MM.1S (cell line): ENCODE results near the gene POGLUT2.

ENCODE experiments used
- DNase-seq: peaks from one replicate; pipeline ENCODE4 v3.0.0-alpha.2; 2015
- H2AFZ ChIP-seq: fragments of 300-600 bp; sonication (generic); 2 replicates; pipeline ENCODE4 v1.6.0; 2016; ENCODE audit warnings: antibody characterized with exemption, low read length
- H3F3A ChIP-seq: fragments of 300-600 bp; sonication (generic); 2 replicates; pipeline ENCODE4 v1.6.1; 2016; ENCODE audit warnings: mild to moderate bottlenecking, antibody characterized with exemption, low read length, moderate library complexity, mixed read lengths; ENCODE audit not compliant: insufficient read depth
- H3K27ac ChIP-seq: fragments of 300-600 bp; sonication (generic); 2 replicates; pipeline ENCODE4 v1.5.1; 2016; ENCODE audit warnings: mild to moderate bottlenecking, low read length
- H3K27me3 ChIP-seq: fragments of 300-600 bp; sonication (generic); replicated peaks from 2 replicates; pipeline ENCODE4 v1.6.0; 2016; ENCODE audit warnings: low read length; ENCODE audit not compliant: insufficient read depth
- H3K36me3 ChIP-seq: fragments of 300-600 bp; sonication (generic); replicated peaks from 2 replicates; pipeline ENCODE4 v1.6.1; 2016; ENCODE audit warnings: mild to moderate bottlenecking, low read length, mixed read lengths; ENCODE audit not compliant: insufficient read depth
- H3K4me1 ChIP-seq: fragments of 300-600 bp; sonication (generic); 2 replicates; pipeline ENCODE4 v1.6.1; 2016; ENCODE audit warnings: low read length, mixed read lengths
- H3K4me2 ChIP-seq: fragments of 300-600 bp; sonication (generic); 2 replicates; pipeline ENCODE4 v1.6.0; 2016; ENCODE audit warnings: low read depth, low read length
- H3K4me3 ChIP-seq: fragments of 300-600 bp; sonication (generic); 2 replicates; pipeline ENCODE4 v1.5.1; 2016; ENCODE audit warnings: low read length, mixed read lengths
- H3K79me2 ChIP-seq: fragments of 300-600 bp; sonication (generic); 2 replicates; pipeline ENCODE4 v1.6.1; 2016; ENCODE audit warnings: mixed run types, low read length, mixed read lengths
- H3K9ac ChIP-seq: fragments of 300-600 bp; sonication (generic); 2 replicates; pipeline ENCODE4 v1.6.1; 2016; ENCODE audit warnings: low read length, mixed read lengths
- H3K9me2 ChIP-seq: fragments of 300-600 bp; sonication (generic); replicated peaks from 2 replicates; pipeline ENCODE4 v1.6.1; 2016; ENCODE audit warnings: mild to moderate bottlenecking, low read length, mixed read lengths; ENCODE audit not compliant: insufficient read depth
- H3K9me3 ChIP-seq: fragments of 300-600 bp; sonication (generic); replicated peaks from 2 replicates; pipeline ENCODE4 v1.6.1; 2016; ENCODE audit warnings: mild to moderate bottlenecking, low read length, mixed read lengths; ENCODE audit not compliant: insufficient read depth
- H4K20me1 ChIP-seq: fragments of 300-600 bp; sonication (generic); 2 replicates; pipeline ENCODE4 v1.6.1; 2016; ENCODE audit warnings: mild to moderate bottlenecking, low read length, moderate library complexity, mixed read lengths; ENCODE audit not compliant: insufficient read depth
- CTCF ChIP-seq: fragments of 300-600 bp; sonication (generic); IDR thresholded peaks from 2 replicates; pipeline ENCODE4 v1.5.1; 2016; ENCODE audit warnings: antibody characterized with exemption, low read length, mixed read lengths
- EZH2 ChIP-seq: fragments of 300-600 bp; sonication (generic); optimal IDR thresholded peaks from 2 replicates; pipeline ENCODE3; 2017; ENCODE audit warnings: low read depth, mild to moderate bottlenecking, antibody characterized with exemption, low read length, mixed read lengths
- EZH2phosphoT487 ChIP-seq: fragments of 300-600 bp; sonication (generic); IDR thresholded peaks from 2 replicates; pipeline ENCODE4 v1.6.1; 2018; ENCODE audit warnings: antibody characterized with exemption, low read length

POGLUT2 gene

DNA sequence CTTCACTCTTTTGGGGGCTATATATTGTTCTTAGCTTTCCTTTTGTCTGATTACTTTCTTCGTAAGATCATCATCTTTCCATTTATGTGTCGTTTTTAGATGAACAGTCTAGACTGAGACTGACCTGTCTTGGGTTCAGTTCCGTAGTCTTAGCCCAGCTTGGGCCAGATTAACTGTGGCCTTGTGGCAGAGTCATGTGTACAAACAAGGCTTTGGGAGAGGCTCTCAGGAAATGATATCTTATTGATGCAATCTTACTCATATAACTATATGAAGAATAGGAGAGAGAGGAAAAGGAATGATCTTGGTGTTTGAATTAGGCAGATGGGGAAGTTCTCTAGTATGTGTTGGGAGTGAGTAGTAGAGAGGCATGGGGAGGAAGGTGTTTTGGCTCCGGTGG lies 40.2 kb upstream of the POGLUT2 start:
- no peak overlapping the region for H3K27ac ChIP-seq
- no peak overlapping the region for H3K4me2 ChIP-seq
- DNase-seq: no peak
- H2AFZ ChIP-seq: no peak overlapping the region
- TF ChIP-seq EZH2phosphoT487 (no peak), CTCF (no peak), EZH2 (no peak)
- H3K4me3 ChIP-seq: no peak overlapping the region
- no peaks in the 10 kb centered on the region for H3K9me3 ChIP-seq
- H3K9me2 ChIP-seq: no peaks in the 10 kb centered on the region
- no peaks in the 10 kb centered on the region for H3F3A ChIP-seq
- H3K36me3 ChIP-seq: no peaks in the 10 kb centered on the region
- H3K79me2 ChIP-seq: no peaks in the 10 kb centered on the region
- H3K4me1 ChIP-seq: no peaks in the 10 kb centered on the region
- no peaks in the 10 kb centered on the region for H3K27me3 ChIP-seq
- no peak overlapping the region for H3K9ac ChIP-seq
- no peaks in the 10 kb centered on the region for H4K20me1 ChIP-seq

DNA sequence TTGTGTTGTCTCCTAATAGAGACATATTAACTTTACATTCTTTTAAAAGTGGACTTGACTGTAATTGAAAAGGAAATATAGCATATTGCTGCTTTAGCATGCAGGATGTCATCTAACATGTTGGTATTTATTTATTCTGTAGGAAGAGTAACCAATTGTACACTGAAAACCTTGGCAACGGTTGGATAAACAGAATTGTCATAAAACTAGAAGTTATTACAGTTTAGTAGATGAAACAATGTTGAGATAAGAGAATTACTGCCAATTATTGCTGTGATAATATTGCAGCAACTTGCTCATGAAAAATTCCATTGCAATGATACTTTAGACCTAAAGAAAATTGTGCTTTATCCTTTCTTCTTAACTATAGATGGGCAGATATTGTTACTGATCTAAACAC lies 39.5 kb upstream of the POGLUT2 start:
- Histone ChIP-seq H3K79me2 (no peaks in the 10 kb centered on the region), H3K27me3 (no peaks in the 10 kb centered on the region), H3K4me2 (no peak overlapping the region), H3K9me3 (no peaks in the 10 kb centered on the region), H3K4me1 (no peaks in the 10 kb centered on the region), H3K9ac (no peak overlapping the region), H3K4me3 (no peak overlapping the region), H3K27ac (no peak overlapping the region), H3K9me2 (no peaks in the 10 kb centered on the region), H3K36me3 (no peaks in the 10 kb centered on the region), H3F3A (no peaks in the 10 kb centered on the region), H4K20me1 (no peaks in the 10 kb centered on the region), H2AFZ (no peak overlapping the region)
- TF ChIP-seq CTCF (no peak), EZH2phosphoT487 (no peak), EZH2 (no peak)
- no peak for DNase-seq

DNA sequence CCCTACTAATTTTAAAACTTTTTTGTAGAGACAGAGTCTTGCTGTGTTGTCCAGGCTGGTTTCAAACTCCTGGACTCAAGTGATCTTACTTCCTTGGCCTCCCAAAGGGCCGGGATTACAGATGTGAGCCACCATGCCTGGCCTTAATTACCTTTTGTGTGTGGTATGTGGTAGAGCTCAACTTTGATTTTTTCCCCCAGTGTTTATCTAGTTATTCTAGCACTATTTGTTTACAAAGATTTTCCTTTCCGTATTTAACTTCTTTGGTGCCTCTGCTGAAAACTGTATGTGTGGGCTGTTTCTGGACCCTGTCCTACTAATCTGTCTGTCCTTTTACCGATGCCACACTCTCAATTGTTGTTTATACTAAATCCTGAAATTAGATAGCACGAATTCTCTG lies 37.7 kb upstream of the POGLUT2 start:
- Histone ChIP-seq H4K20me1 (no peaks in the 10 kb centered on the region), H3K36me3 (no peaks in the 10 kb centered on the region), H3K9ac (no peak overlapping the region), H3K27me3 (no peaks in the 10 kb centered on the region), H3K4me2 (no peak overlapping the region), H3K27ac (no peak overlapping the region), H3F3A (no peaks in the 10 kb centered on the region), H3K4me3 (no peak overlapping the region), H2AFZ (no peak overlapping the region), H3K9me3 (no peaks in the 10 kb centered on the region), H3K9me2 (no peaks in the 10 kb centered on the region), H3K4me1 (no peaks in the 10 kb centered on the region), H3K79me2 (no peaks in the 10 kb centered on the region)
- no peak for TF ChIP-seq EZH2phosphoT487
- TF ChIP-seq CTCF: no peak
- no peak for TF ChIP-seq EZH2
- no peak for DNase-seq

GRCh38 chr13:102830646-102831045 lies 31.9 kb upstream of the POGLUT2 start:
- no peaks in the 10 kb centered on the region for H3F3A ChIP-seq
- TF ChIP-seq EZH2: no peak
- no peak for TF ChIP-seq EZH2phosphoT487
- TF ChIP-seq CTCF: no peak
- no peaks in the 10 kb centered on the region for H3K9me2 ChIP-seq
- H3K9ac ChIP-seq: no peak overlapping the region
- no peak overlapping the region for H2AFZ ChIP-seq
- no peak overlapping the region for H3K4me3 ChIP-seq
- H3K4me2 ChIP-seq: no peak overlapping the region
- DNase-seq: no peak
- H3K9me3 ChIP-seq: no peaks in the 10 kb centered on the region
- no peaks in the 10 kb centered on the region for H3K4me1 ChIP-seq
- no peaks in the 10 kb centered on the region for H4K20me1 ChIP-seq
- no peaks in the 10 kb centered on the region for H3K79me2 ChIP-seq
- no peaks in the 10 kb centered on the region for H3K27me3 ChIP-seq
- H3K36me3 ChIP-seq: no peaks in the 10 kb centered on the region
- H3K27ac ChIP-seq: no peak overlapping the region
